HepG2 (cell line): ENCODE measurements around the gene R3HDM1. TPM values are rescaled to one million over a fixed set of nuclear protein-coding genes. Genes with fewer than 3 reads are reported as not detected.

ENCODE experiments used
- ATAC-seq: fragments of 200-7000 bp; cut with Tn5 transposase; 3 replicates; pipeline ENCODE4 v1.9.1; 2020; ENCODE audit warnings: mild to moderate bottlenecking, moderate library complexity
- Bru-seq: library from RNA; stranded (reverse); fragments of 400-500 nt; gene quantifications from one replicate; lab custom pipeline; 2021; lab: Mats Ljungman, UMichigan
- BruChase-seq, 2 experiments: library from RNA; stranded (reverse); fragments of 400-500 nt; gene quantifications; one replicate each; lab custom pipeline; 2021; lab: Mats Ljungman, UMichigan
- BruUV-seq: library from RNA; stranded (reverse); fragments of 400-500 nt; replicated peaks from 2 replicates; lab custom pipeline; 2021; lab: Mats Ljungman, UMichigan
- CTCF ChIA-PET: fragments of 300-600 bp; formaldehyde crosslinking; extraction: SDS; loops from one replicate; lab custom pipeline; 2021; ENCODE audit warnings: low total read pairs, inconsistent platforms, low intra/inter-chr PET ratio; lab: Yijun Ruan, JAX
- POLR2A ChIA-PET: fragments of 350-600 bp; sonication (Branson Sonifier 250); formaldehyde crosslinking; loops from one replicate; lab custom pipeline; 2020; ENCODE audit warnings: antibody characterized with exemption, inconsistent platforms; lab: Yijun Ruan, JAX
- DNase-seq: peaks from one replicate; pipeline ENCODE4 v3.0.0-alpha.2; 2015; ENCODE audit warnings: low spot score
- FAIRE-seq: peaks from 3 replicates; lab custom pipeline; 2011; peaks lifted over from hg19 to GRCh38; lab: Jason Lieb, UNC
- H2AFZ ChIP-seq: one replicate; pipeline ENCODE4 v1.6.1; 2011; ENCODE audit warnings: low read length, inconsistent platforms
- H3K27ac ChIP-seq: fragments of 300-600 bp; 3 replicates; pipeline ENCODE4 v1.8.0; 2011; ENCODE audit warnings: mixed run types, mild to moderate bottlenecking, mixed read lengths, low read length, inconsistent platforms; ENCODE audit not compliant: insufficient read depth; ENCODE audit errors: extremely low read length
- H3K27me3 ChIP-seq, 2 experiments: fragments of 200-600 bp in 1 of 2; 2 replicates in 1 of 2; 3 replicates in 1 of 2; pipeline versions ENCODE4 v1.6.0 to v1.8.0; 2011; ENCODE audit warnings: low read length in 2 of 2, mild to moderate bottlenecking in 2 of 2, moderate library complexity in 2 of 2, inconsistent platforms in 1 of 2; ENCODE audit not compliant: insufficient read depth in 2 of 2, control insufficient read depth in 1 of 2
- H3K36me3 ChIP-seq, 2 experiments: fragments of 200-600 bp in 1 of 2; replicated peaks in 1 of 2; 2 replicates in 1 of 2; 3 replicates in 1 of 2; pipeline versions ENCODE4 v1.5.1 to v1.8.0; 2011; ENCODE audit warnings: low read length in 2 of 2, inconsistent platforms in 1 of 2; ENCODE audit not compliant: insufficient read depth in 2 of 2, control insufficient read depth in 1 of 2
- H3K4me1 ChIP-seq: 2 replicates; pipeline ENCODE4 v1.5.1; 2012; ENCODE audit warnings: low read length, inconsistent platforms; ENCODE audit not compliant: insufficient read depth
- H3K4me2 ChIP-seq: 2 replicates; pipeline ENCODE4 v1.6.0; 2011; ENCODE audit warnings: low read depth, low read length, inconsistent platforms
- H3K4me3 ChIP-seq, 3 experiments: fragments of 200-600 bp in 1 of 3; sonication (generic), shearing (Covaris generic) in 1 of 3; replicated peaks in 1 of 3; 2 replicates each; pipeline ENCODE4 v1.5.1; 2011 to 2016; ENCODE audit warnings: low read length in 3 of 3, inconsistent platforms in 2 of 3, low read depth in 2 of 3, mild to moderate bottlenecking in 2 of 3, control low read depth in 1 of 3, mixed read lengths in 1 of 3; ENCODE audit not compliant: insufficient read depth in 1 of 3
- H3K79me2 ChIP-seq: one replicate; pipeline ENCODE4 v1.6.1; 2011; ENCODE audit warnings: low read length, inconsistent platforms; ENCODE audit not compliant: insufficient read depth
- H3K9ac ChIP-seq: 2 replicates; pipeline ENCODE4 v1.6.0; 2011; ENCODE audit warnings: mild to moderate bottlenecking, low read depth, low read length, inconsistent platforms; ENCODE audit not compliant: insufficient read depth
- H3K9me3 ChIP-seq: 2 replicates; pipeline ENCODE4 v1.5.1; 2012; ENCODE audit warnings: mild to moderate bottlenecking, low read length
- H4K20me1 ChIP-seq: 2 replicates; pipeline ENCODE4 v1.6.0; 2011; ENCODE audit warnings: inconsistent platforms, mild to moderate bottlenecking, low read length, moderate library complexity; ENCODE audit not compliant: insufficient read depth
- MTA3 ChIP-seq: sonication (generic); formaldehyde crosslinking; IDR thresholded peaks from 2 replicates; pipeline ENCODE4 v1.4.0; 2020; ENCODE audit warnings: missing genetic modification reagents
- PHF21A ChIP-seq: sonication (generic); formaldehyde crosslinking; IDR thresholded peaks from 2 replicates; pipeline ENCODE4 v1.5.0; 2020; ENCODE audit warnings: mild to moderate bottlenecking, missing genetic modification reagents
- PRDM15 ChIP-seq: sonication (generic); formaldehyde crosslinking; IDR thresholded peaks from 2 replicates; pipeline ENCODE4 v1.4.0; 2020; ENCODE audit warnings: missing genetic modification reagents
- PREB ChIP-seq: sonication (generic); formaldehyde crosslinking; IDR thresholded peaks from 2 replicates; pipeline ENCODE4 v1.4.0; 2020; ENCODE audit warnings: missing genetic modification reagents
- SNAI1 ChIP-seq: sonication (generic); formaldehyde crosslinking; IDR thresholded peaks from 2 replicates; pipeline ENCODE4 v1.5.0; 2020; ENCODE audit warnings: mild to moderate bottlenecking, missing genetic modification reagents, borderline replicate concordance
- SP2 ChIP-seq: sonication (generic); formaldehyde crosslinking; IDR thresholded peaks from 2 replicates; pipeline ENCODE4 v1.5.1; 2020; ENCODE audit warnings: mild to moderate bottlenecking, missing genetic modification reagents
- SP5 ChIP-seq: IDR thresholded peaks from 2 replicates; pipeline ENCODE4 v1.6.1; 2016; ENCODE audit warnings: low read depth, borderline replicate concordance
- TBL1XR1 ChIP-seq: fragments of 150-350 bp; IDR thresholded peaks from 2 replicates; pipeline ENCODE4 v1.6.1; 2014; ENCODE audit warnings: borderline replicate concordance, low read length; ENCODE audit not compliant: partially characterized antibody
- ZNF326 ChIP-seq: sonication (generic); formaldehyde crosslinking; IDR thresholded peaks from 2 replicates; pipeline ENCODE4 v1.4.0; 2020; ENCODE audit warnings: missing genetic modification reagents, borderline replicate concordance
- ZNF577 ChIP-seq: sonication (generic); formaldehyde crosslinking; IDR thresholded peaks from 2 replicates; pipeline ENCODE4 v1.4.0; 2020; ENCODE audit warnings: mild to moderate bottlenecking, low read depth, missing genetic modification reagents, borderline replicate concordance
- ZNF766 ChIP-seq: sonication (generic); formaldehyde crosslinking; IDR thresholded peaks from 2 replicates; pipeline ENCODE4 v1.5.0; 2020; ENCODE audit warnings: missing genetic modification reagents, borderline replicate concordance
- WGBS: methylation state at CpG from one replicate; pipeline ENCODE4 v1.1.6; 2017; ENCODE audit warnings: low lambda C conversion rate; 5-methylcytosine and 5-hydroxymethylcytosine counted together
- in situ Hi-C: cut with HindIII; loops from 2 replicates; pipeline ENCODE4 v1.10.0; 2017; ENCODE audit warnings: low pct_unique_long_range_greater_than_20kb; ENCODE audit not compliant: extremely low pct_ligation_motif_present
- intact Hi-C: fragments of 100-400 bp; cut with micrococcal nuclease; formaldehyde crosslinking; loops from one replicate; pipeline ENCODE4 v1.10.0; 2022; ENCODE audit not compliant: unreplicated experiment
- long read RNA-seq, 2 experiments: library from RNA in 1 of 2; library from polyadenylated mRNA in 1 of 2; stranded (forward) in 1 of 2; unstranded in 1 of 2; transcript quantifications; one replicate each; pipeline ENCODE4 v2.0.0, GENCODE V29; 2019 to 2022
- polyA minus RNA-seq, 3 experiments: library from RNA; depleted of rRNA, polyadenylated mRNA; stranded (reverse); fragments of >200 nt; gene quantifications; 2 replicates each; pipeline ENCODE4 v1.2.3, GENCODE V29; 2011; ENCODE audit warnings: low replicate concordance in 1 of 3
- polyA plus RNA-seq, 8 experiments: library from polyadenylated mRNA; depleted of rRNA in 3 of 8; stranded (reverse) in 7 of 8; unstranded in 1 of 8; fragments of >200 nt; fragmentation: Illumina TruSeq in 4 of 8; extraction: Trizol in 4 of 8; gene quantifications; 2 replicates each; pipeline versions ENCODE4 v1.2.1 to v1.2.3, GENCODE V29; 2011 to 2016; ENCODE audit warnings: low read depth in 4 of 8, missing spikeins in 1 of 8, mixed read lengths in 1 of 8; ENCODE audit not compliant: insufficient read depth in 1 of 8
- total RNA-seq, 5 experiments: library from RNA; depleted of rRNA; stranded (reverse); fragments of >200 nt; fragmentation: Illumina TruSeq; extraction: Trizol; gene quantifications; 2 replicates each; pipeline ENCODE4 v1.2.3, GENCODE V29; 2016; ENCODE audit warnings: low read depth in 1 of 5

The R3HDM1 gene
- 15.7 and 20.3 TPM in 2 replicates for total RNA-seq (2016; rRNA removed; fragmentation: Illumina TruSeq; extraction: Trizol)
- total RNA-seq (2016; cell fraction: cytosol; rRNA removed; fragmentation: Illumina TruSeq; extraction: Trizol; ENCODE audit: low read depth), result 62.3 and 68.9 TPM in 2 replicates
- total RNA-seq (2016; cell fraction: insoluble cytoplasmic fraction; rRNA removed; fragmentation: Illumina TruSeq; extraction: Trizol), result 13.2 and 17.6 TPM in 2 replicates
- total RNA-seq (2016; cell fraction: membrane; rRNA removed; fragmentation: Illumina TruSeq; extraction: Trizol), result 29.2 and 29.7 TPM in 2 replicates
- total RNA-seq (2016; cell fraction: nucleus; rRNA removed; fragmentation: Illumina TruSeq; extraction: Trizol), result 23.8 and 26.9 TPM in 2 replicates
- 47.8 and 54.3 TPM in 2 replicates for polyA plus RNA-seq (2011; rRNA removed)
- 48.2 and 49.9 TPM in 2 replicates for polyA plus RNA-seq (2011; cell fraction: cytosol; rRNA removed)
- 30.6 and 32.2 TPM in 2 replicates for polyA plus RNA-seq (2011; cell fraction: nucleus; rRNA removed)
- 27.5 and 28.8 TPM in 2 replicates for polyA plus RNA-seq (2012)
- polyA plus RNA-seq (2016; cell fraction: cytosol; fragmentation: Illumina TruSeq; extraction: Trizol; ENCODE audit: low read depth), result 9.2 and 10.9 TPM in 2 replicates
- polyA plus RNA-seq (2016; cell fraction: insoluble cytoplasmic fraction; fragmentation: Illumina TruSeq; extraction: Trizol; ENCODE audit: low read depth), result 49.0 and 58.2 TPM in 2 replicates
- 41.3 and 42.1 TPM in 2 replicates for polyA plus RNA-seq (2016; cell fraction: membrane; fragmentation: Illumina TruSeq; extraction: Trizol; ENCODE audit: low read depth)
- polyA plus RNA-seq (2016; cell fraction: nucleus; fragmentation: Illumina TruSeq; extraction: Trizol; ENCODE audit: insufficient read depth, low read depth), result 44.9 and 46.2 TPM in 2 replicates
- polyA minus RNA-seq (2011; rRNA and poly(A)+ RNA removed; ENCODE audit: low replicate concordance), result 47.7 and 55.2 TPM in 2 replicates
- 21.5 and 25.1 TPM in 2 replicates for polyA minus RNA-seq (2011; cell fraction: cytosol; rRNA and poly(A)+ RNA removed)
- 59.4 and 65.8 TPM in 2 replicates for polyA minus RNA-seq (2011; cell fraction: nucleus; rRNA and poly(A)+ RNA removed)
- percentile 82 among the genes with signal in this experiment for Bru-seq, nascent RNA
- percentile 70 among the genes with signal in this experiment for BruChase-seq, experiment 1, labeled RNA remaining after a 6-hour chase
- percentile 78 among the genes with signal in this experiment for BruChase-seq, experiment 2, labeled RNA remaining after a 2-hour chase
- long read RNA-seq, experiment 1, partial matches to known transcripts, result 19 of 23 reads
- long read RNA-seq, experiment 1, other reads (novel, unspliced or antisense), result 4 of 23 reads
- long read RNA-seq, experiment 2, full-length matches to known transcripts, result 4 of 61 reads
- long read RNA-seq, experiment 2, partial matches to known transcripts, result 40 of 61 reads
- long read RNA-seq, experiment 2, other reads (novel, unspliced or antisense), result 17 of 61 reads

- H3K27ac ChIP-seq, result peak within 1 kb of the TSS; percentile 95
- H2AFZ ChIP-seq, result peak within 1 kb of the TSS; percentile 98
- no peaks in the 10 kb centered on the region; a peak in 1 of 5 replicates for H3K27me3 ChIP-seq
- no TSS peak for BruUV-seq
- CTCF ChIA-PET, result no interaction called here
- peaks cover 56% of the 10 kb centered on the region for H3K4me1 ChIP-seq
- in situ Hi-C loops, result no loop called here
- DNase-seq (peak; percentile 100), ATAC-seq (peak; percentile 89), FAIRE-seq (peak; percentile 91)
- H3K4me2 ChIP-seq, result peak within 1 kb of the TSS; percentile 87
- POLR2A ChIA-PET, result interaction anchor here (0.6 to 1.4 kb wide), 27 partner anchors 10 to 1119 kb away, joined by 3 to 15 read pairs (median 4); partner anchors contain the start of genes CCNT2 and UBXN4
- no peaks in the 10 kb centered on the region for H3K9me3 ChIP-seq
- peak within 1 kb of the TSS; percentile 94 for H3K9ac ChIP-seq
- no peaks in the 10 kb centered on the region for H4K20me1 ChIP-seq
- WGBS, result under 1% methylated on average over 54 of the region's 75 CpGs
- peak within 1 kb of the TSS; percentile 76 to 94 (median 87) for H3K4me3 ChIP-seq
- peaks cover 76% of the 10 kb centered on the region for H3K79me2 ChIP-seq
- no peaks in the 10 kb centered on the region for H3K36me3 ChIP-seq
- intact Hi-C loops, result loop anchor here (1.0 to 10.0 kb wide), 5 partner anchors 59 to 614 kb away; partner anchors contain the start of genes CCNT2 and UBXN4
- peak; percentile 28; the same call in 1 of the 2 replicates for TF ChIP-seq SP5
- TF ChIP-seq ZNF577 (CRISPR knock-in tag), result 0 out of 2 replicates have a peak, but pooled peaks have one; percentile 42
- TF ChIP-seq MTA3 (CRISPR knock-in tag), result no peak
- TF ChIP-seq PRDM15, result 0 out of 2 replicates have a peak, but pooled peaks have one; percentile 43
- TF ChIP-seq SNAI1, result peak; percentile 64; the same call in 1 of the 2 replicates
- peak; percentile 73; the same call in 1 of the 2 replicates for TF ChIP-seq ZNF766 (CRISPR knock-in tag)
- TF ChIP-seq ZNF326 (CRISPR knock-in tag), result no peak
- 0 out of 2 replicates have a peak, but pooled peaks have one; percentile 17 for TF ChIP-seq PHF21A (CRISPR knock-in tag)
- TF ChIP-seq PREB (CRISPR knock-in tag), result no peak
- TF ChIP-seq TBL1XR1, result peak; percentile 0
- TF ChIP-seq SP2 (CRISPR knock-in tag), result peak; percentile 91
These were observed at the start of gene R3HDM1 for GRCh38 chr2:135531231-135532197. TSS of gene R3HDM1 (plus strand) at chr2:135531484. CDS start at chr2:135604846, 73,362 bp downstream.
